ENCODE results near the gene GIPC2.
A peak's percentile ranks its signal among the peaks of the same experiment; 100 is the strongest.
"Not testable (repeated sequence)": the region's sequence is repeated elsewhere in the genome, so short reads cannot be mapped to it uniquely, and the experiment has no call there.

GIPC2 gene

DNA sequence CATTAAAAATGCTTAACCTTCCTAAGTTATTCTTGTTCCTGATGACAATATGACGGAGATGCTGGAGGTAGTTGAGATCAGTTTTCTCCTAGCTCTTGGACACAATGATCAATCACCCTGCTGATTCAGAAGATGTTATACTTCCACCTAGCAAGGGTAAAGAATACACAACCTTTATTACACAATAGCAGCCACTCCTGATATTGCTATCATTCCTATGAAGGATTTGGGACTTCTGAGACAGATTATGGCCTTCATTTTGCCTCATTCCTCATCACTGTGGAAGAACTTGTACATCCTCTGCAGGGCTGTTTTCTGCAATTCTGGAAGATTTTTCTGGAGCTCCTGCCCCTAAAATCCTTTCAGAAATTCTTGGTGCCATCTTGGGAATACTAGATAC, 47.8 kb downstream of the GIPC2 start:
- peaks cover 39% of the 10 kb centered on the region for H3K4me1 ChIP-seq (ENCODE audit: control insufficient read depth, insufficient read depth, low read length, unreplicated experiment)

GRCh38 chr1:78094639-78095038, 48.9 kb downstream of the GIPC2 start:
- Histone ChIP-seq H3K36me3 (ENCODE audit: insufficient read depth, low read length) (no peaks in the 10 kb centered on the region), H3K4me3 (ENCODE audit: low read depth, low read length) (peak overlapping the region; percentile 8; the same call in 1 of the 2 replicates), H3K4me1 (ENCODE audit: control insufficient read depth, insufficient read depth, low read length, unreplicated experiment) (peaks cover 39% of the 10 kb centered on the region), H3K27ac (ENCODE audit: low read depth, low read length) (peak overlapping the region; percentile 95), H3K79me2 (ENCODE audit: control insufficient read depth, insufficient read depth, low read length, unreplicated experiment) (no peaks in the 10 kb centered on the region), H2AFZ (ENCODE audit: low read length, unreplicated experiment) (peak overlapping the region; percentile 6), H3K27me3 (ENCODE audit: insufficient read depth, low read length) (no peaks in the 10 kb centered on the region)

More for the DNA sequence above, 47.8 kb downstream of the GIPC2 start:
- no peaks in the 10 kb centered on the region for H3K27me3 ChIP-seq (ENCODE audit: insufficient read depth, low read length)
- no peak overlapping the region for H2AFZ ChIP-seq (ENCODE audit: low read length, unreplicated experiment)
- no peak overlapping the region for H3K27ac ChIP-seq (ENCODE audit: low read depth, low read length)
- no peak overlapping the region for H3K4me3 ChIP-seq (ENCODE audit: low read depth, low read length)
- no peaks in the 10 kb centered on the region for H3K79me2 ChIP-seq (ENCODE audit: control insufficient read depth, insufficient read depth, low read length, unreplicated experiment)
- no peaks in the 10 kb centered on the region for H3K36me3 ChIP-seq (ENCODE audit: insufficient read depth, low read length)

- no peaks in the 10 kb centered on the region for H3K27me3 ChIP-seq (ENCODE audit: insufficient read depth, low read length)
- H3K79me2 ChIP-seq (ENCODE audit: control insufficient read depth, insufficient read depth, low read length, unreplicated experiment): no peaks in the 10 kb centered on the region
- peak overlapping the region; percentile 12; the same call in 1 of the 2 replicates for H3K4me3 ChIP-seq (ENCODE audit: low read depth, low read length)
- peak overlapping the region; percentile 84 for H2AFZ ChIP-seq (ENCODE audit: low read length, unreplicated experiment)
- H3K27ac ChIP-seq (ENCODE audit: low read depth, low read length): peak overlapping the region; percentile 95
- no peaks in the 10 kb centered on the region for H3K36me3 ChIP-seq (ENCODE audit: insufficient read depth, low read length)
- peaks cover 42% of the 10 kb centered on the region for H3K4me1 ChIP-seq (ENCODE audit: control insufficient read depth, insufficient read depth, low read length, unreplicated experiment)
Observed at GRCh38 chr1:78095593-78095992, 49.8 kb downstream of the GIPC2 start.

GRCh38 chr1:78096017-78096416, 50.3 kb downstream of the GIPC2 start:
- H2AFZ ChIP-seq (ENCODE audit: low read length, unreplicated experiment): peak overlapping the region; percentile 84
- no peaks in the 10 kb centered on the region for H3K36me3 ChIP-seq (ENCODE audit: insufficient read depth, low read length)
- no peaks in the 10 kb centered on the region for H3K79me2 ChIP-seq (ENCODE audit: control insufficient read depth, insufficient read depth, low read length, unreplicated experiment)
- H3K27me3 ChIP-seq (ENCODE audit: insufficient read depth, low read length): no peaks in the 10 kb centered on the region
- peaks cover 47% of the 10 kb centered on the region for H3K4me1 ChIP-seq (ENCODE audit: control insufficient read depth, insufficient read depth, low read length, unreplicated experiment)
- peak overlapping the region; percentile 12; the same call in 1 of the 2 replicates for H3K4me3 ChIP-seq (ENCODE audit: low read depth, low read length)
- peak overlapping the region; percentile 95 for H3K27ac ChIP-seq (ENCODE audit: low read depth, low read length)

- Histone ChIP-seq H3K27me3 (ENCODE audit: insufficient read depth, low read length) (no peaks in the 10 kb centered on the region), H3K27ac (ENCODE audit: low read depth, low read length) (peak overlapping the region; percentile 95), H3K79me2 (ENCODE audit: control insufficient read depth, insufficient read depth, low read length, unreplicated experiment) (no peaks in the 10 kb centered on the region), H3K4me3 (ENCODE audit: low read depth, low read length) (peak overlapping the region; percentile 5; the same call in 1 of the 2 replicates), H2AFZ (ENCODE audit: low read length, unreplicated experiment) (peak overlapping the region; percentile 84), H3K4me1 (ENCODE audit: control insufficient read depth, insufficient read depth, low read length, unreplicated experiment) (peaks cover 56% of the 10 kb centered on the region), H3K36me3 (ENCODE audit: insufficient read depth, low read length) (no peaks in the 10 kb centered on the region)
Observed at GRCh38 chr1:78096976-78097375, 51.2 kb downstream of the GIPC2 start.

GRCh38 chr1:78101051-78101450, 55.3 kb downstream of the GIPC2 start:
- Histone ChIP-seq H3K27ac (ENCODE audit: low read depth, low read length) (peak overlapping the region; percentile 99), H3K4me1 (ENCODE audit: control insufficient read depth, insufficient read depth, low read length, unreplicated experiment) (peaks cover 64% of the 10 kb centered on the region), H3K36me3 (ENCODE audit: insufficient read depth, low read length) (no peaks in the 10 kb centered on the region), H3K27me3 (ENCODE audit: insufficient read depth, low read length) (no peaks in the 10 kb centered on the region), H2AFZ (ENCODE audit: low read length, unreplicated experiment) (peak overlapping the region; percentile 87), H3K79me2 (ENCODE audit: control insufficient read depth, insufficient read depth, low read length, unreplicated experiment) (no peaks in the 10 kb centered on the region), H3K4me3 (ENCODE audit: low read depth, low read length) (peak overlapping the region; percentile 58; the same call in 1 of the 2 replicates)

DNA sequence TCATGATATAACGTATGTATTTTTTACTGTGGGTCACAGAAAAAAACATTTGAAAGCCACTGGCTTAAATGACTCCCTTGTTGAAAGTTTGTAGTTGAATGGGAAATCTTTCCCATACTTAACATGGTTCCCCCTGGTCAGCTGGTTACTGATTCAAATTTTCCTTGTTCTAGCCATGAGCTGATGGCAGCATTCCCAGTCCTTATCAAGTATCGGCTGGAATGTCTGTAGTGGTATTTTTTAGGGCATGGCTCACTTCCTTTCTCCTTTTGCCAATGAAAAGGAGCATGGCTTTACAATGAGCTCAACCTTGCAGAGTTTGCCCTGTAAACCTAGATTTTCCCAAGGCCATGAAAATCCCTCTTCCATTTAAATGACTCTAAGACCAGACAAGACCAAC, 55.7 kb downstream of the GIPC2 start:
- H2AFZ ChIP-seq (ENCODE audit: low read length, unreplicated experiment): peak overlapping the region; percentile 87
- peak overlapping the region; percentile 58 for H3K4me3 ChIP-seq (ENCODE audit: low read depth, low read length)
- no peaks in the 10 kb centered on the region for H3K27me3 ChIP-seq (ENCODE audit: insufficient read depth, low read length)
- H3K27ac ChIP-seq (ENCODE audit: low read depth, low read length): peak overlapping the region; percentile 99
- H3K36me3 ChIP-seq (ENCODE audit: insufficient read depth, low read length): no peaks in the 10 kb centered on the region
- peaks cover 59% of the 10 kb centered on the region for H3K4me1 ChIP-seq (ENCODE audit: control insufficient read depth, insufficient read depth, low read length, unreplicated experiment)
- H3K79me2 ChIP-seq (ENCODE audit: control insufficient read depth, insufficient read depth, low read length, unreplicated experiment): no peaks in the 10 kb centered on the region

DNA sequence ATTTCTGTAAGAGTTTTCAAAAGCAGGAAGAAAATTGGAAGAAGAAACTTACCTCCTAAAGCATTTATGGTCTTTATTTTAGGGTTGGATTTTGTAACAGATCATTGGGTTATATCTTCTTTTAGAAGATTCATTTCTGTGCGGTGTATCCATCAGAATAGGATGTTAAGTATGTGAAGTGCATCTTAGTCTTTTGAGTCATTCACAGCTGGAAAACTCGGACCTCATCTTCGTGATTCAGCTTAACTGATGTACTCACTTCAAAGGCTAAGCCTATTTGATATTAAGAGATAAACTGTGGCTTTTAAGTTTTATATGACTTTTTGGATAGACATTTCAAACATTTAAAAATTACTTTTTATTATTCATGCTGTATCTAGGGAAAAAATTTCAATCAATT, 56.3 kb downstream of the GIPC2 start:
- Histone ChIP-seq H2AFZ (ENCODE audit: low read length, unreplicated experiment) (peak overlapping the region; percentile 87), H3K79me2 (ENCODE audit: control insufficient read depth, insufficient read depth, low read length, unreplicated experiment) (no peaks in the 10 kb centered on the region), H3K27ac (ENCODE audit: low read depth, low read length) (peak overlapping the region; percentile 99), H3K36me3 (ENCODE audit: insufficient read depth, low read length) (no peaks in the 10 kb centered on the region), H3K4me3 (ENCODE audit: low read depth, low read length) (peak overlapping the region; percentile 58), H3K4me1 (ENCODE audit: control insufficient read depth, insufficient read depth, low read length, unreplicated experiment) (peaks cover 54% of the 10 kb centered on the region), H3K27me3 (ENCODE audit: insufficient read depth, low read length) (no peaks in the 10 kb centered on the region)

GRCh38 chr1:78102916-78103315, 57.1 kb downstream of the GIPC2 start:
- Histone ChIP-seq H3K4me1 (ENCODE audit: control insufficient read depth, insufficient read depth, low read length, unreplicated experiment) (peaks cover 46% of the 10 kb centered on the region), H2AFZ (ENCODE audit: low read length, unreplicated experiment) (peak overlapping the region; percentile 3), H3K36me3 (ENCODE audit: insufficient read depth, low read length) (no peaks in the 10 kb centered on the region), H3K79me2 (ENCODE audit: control insufficient read depth, insufficient read depth, low read length, unreplicated experiment) (no peaks in the 10 kb centered on the region), H3K4me3 (ENCODE audit: low read depth, low read length) (peak overlapping the region; percentile 26; the same call in 1 of the 2 replicates), H3K27me3 (ENCODE audit: insufficient read depth, low read length) (no peaks in the 10 kb centered on the region), H3K27ac (ENCODE audit: low read depth, low read length) (peak overlapping the region; percentile 99)

- H3K27ac ChIP-seq (ENCODE audit: low read depth, low read length): peak overlapping the region; percentile 99
- no peak overlapping the region for H3K4me3 ChIP-seq (ENCODE audit: low read depth, low read length)
- no peaks in the 10 kb centered on the region for H3K36me3 ChIP-seq (ENCODE audit: insufficient read depth, low read length)
- peak overlapping the region; percentile 45 for H2AFZ ChIP-seq (ENCODE audit: low read length, unreplicated experiment)
- no peaks in the 10 kb centered on the region for H3K79me2 ChIP-seq (ENCODE audit: control insufficient read depth, insufficient read depth, low read length, unreplicated experiment)
- H3K4me1 ChIP-seq (ENCODE audit: control insufficient read depth, insufficient read depth, low read length, unreplicated experiment): peaks cover 46% of the 10 kb centered on the region
- no peaks in the 10 kb centered on the region for H3K27me3 ChIP-seq (ENCODE audit: insufficient read depth, low read length)
Observed at GRCh38 chr1:78104322-78104721, 58.6 kb downstream of the GIPC2 start.

- not testable (repeated sequence) for H3K79me2 ChIP-seq (ENCODE audit: control insufficient read depth, insufficient read depth, low read length, unreplicated experiment); H3K27ac ChIP-seq (ENCODE audit: low read depth, low read length); H3K36me3 ChIP-seq (ENCODE audit: insufficient read depth, low read length); H2AFZ ChIP-seq (ENCODE audit: low read length, unreplicated experiment); H3K4me3 ChIP-seq (ENCODE audit: low read depth, low read length); H3K27me3 ChIP-seq (ENCODE audit: insufficient read depth, low read length)
- H3K4me1 ChIP-seq (ENCODE audit: control insufficient read depth, insufficient read depth, low read length, unreplicated experiment): peaks cover 12% of the 10 kb centered on the region
Observed at GRCh38 chr1:78109659-78110058, 63.9 kb downstream of the GIPC2 start.

Data from ACC112 (cell line).